22Rv1 (cell line): ENCODE data around the gene HTT.
"Not testable (repeated sequence)": the region's sequence is repeated elsewhere in the genome, so short reads cannot be mapped to it uniquely, and the experiment has no call there.

Experiments
- H3K27ac ChIP-seq: fragments of 450-650 bp; 2 replicates; pipeline ENCODE4 v1.5.1; 2017
- ZFX ChIP-seq: fragments of 450-650 bp; IDR thresholded peaks from 2 replicates; pipeline ENCODE4 v1.6.1; 2017; ENCODE audit warnings: antibody characterized with exemption, borderline replicate concordance
- TF ChIP-seq, protein P1 (sequence below): fragments of 450-650 bp; IDR thresholded peaks from 2 replicates; pipeline ENCODE4 v1.5.1; 2017; ENCODE audit warnings: mild to moderate bottlenecking

Gene HTT

GRCh38 chr4:3134201-3134600 lies 59.7 kb downstream of the HTT start:
- H3K27ac ChIP-seq: no peak overlapping the region
- TF ChIP-seq, protein P1, sequence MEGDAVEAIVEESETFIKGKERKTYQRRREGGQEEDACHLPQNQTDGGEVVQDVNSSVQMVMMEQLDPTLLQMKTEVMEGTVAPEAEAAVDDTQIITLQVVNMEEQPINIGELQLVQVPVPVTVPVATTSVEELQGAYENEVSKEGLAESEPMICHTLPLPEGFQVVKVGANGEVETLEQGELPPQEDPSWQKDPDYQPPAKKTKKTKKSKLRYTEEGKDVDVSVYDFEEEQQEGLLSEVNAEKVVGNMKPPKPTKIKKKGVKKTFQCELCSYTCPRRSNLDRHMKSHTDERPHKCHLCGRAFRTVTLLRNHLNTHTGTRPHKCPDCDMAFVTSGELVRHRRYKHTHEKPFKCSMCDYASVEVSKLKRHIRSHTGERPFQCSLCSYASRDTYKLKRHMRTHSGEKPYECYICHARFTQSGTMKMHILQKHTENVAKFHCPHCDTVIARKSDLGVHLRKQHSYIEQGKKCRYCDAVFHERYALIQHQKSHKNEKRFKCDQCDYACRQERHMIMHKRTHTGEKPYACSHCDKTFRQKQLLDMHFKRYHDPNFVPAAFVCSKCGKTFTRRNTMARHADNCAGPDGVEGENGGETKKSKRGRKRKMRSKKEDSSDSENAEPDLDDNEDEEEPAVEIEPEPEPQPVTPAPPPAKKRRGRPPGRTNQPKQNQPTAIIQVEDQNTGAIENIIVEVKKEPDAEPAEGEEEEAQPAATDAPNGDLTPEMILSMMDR: no peak
- TF ChIP-seq ZFX: no peak

GRCh38 chr4:3135155-3136011 lies 60.9 kb downstream of the HTT start:
- TF ChIP-seq, protein P1: no peak
- TF ChIP-seq ZFX: no peak
- H3K27ac ChIP-seq: no peak overlapping the region

GRCh38 chr4:3136454-3136853 lies 62.0 kb downstream of the HTT start:
- TF ChIP-seq, protein P1: peak; percentile 31; the same call in 1 of the 2 replicates
- TF ChIP-seq ZFX: no peak
- no peak overlapping the region for H3K27ac ChIP-seq

- TF ChIP-seq ZFX: no peak
- TF ChIP-seq, protein P1: no peak
- no peak overlapping the region for H3K27ac ChIP-seq
These were observed 63.4 kb downstream of the HTT start for GRCh38 chr4:3137908-3138307.

- no peak overlapping the region for H3K27ac ChIP-seq
- TF ChIP-seq, protein P1: peak; percentile 40
- no peak for TF ChIP-seq ZFX
These were observed 70.9 kb downstream of the HTT start for GRCh38 chr4:3145234-3145924.

- TF ChIP-seq ZFX: no peak
- TF ChIP-seq, protein P1: no peak
These were observed 74.4 kb downstream of the HTT start for GRCh38 chr4:3148926-3149325.

GRCh38 chr4:3151238-3151637 lies 76.8 kb downstream of the HTT start:
- H3K27ac ChIP-seq: not testable (repeated sequence)
- TF ChIP-seq, protein P1: 0 out of 2 replicates have a peak, but pooled peaks have one; percentile 14

More at GRCh38 chr4:3148926-3149325, 74.4 kb downstream of the HTT start:
- H3K27ac ChIP-seq: no peak overlapping the region
